GM21360 (cell line): ENCODE measurements around the gene AGXT.

Experiments used
- ATAC-seq: cut with Tn5 transposase; IDR thresholded peaks from one replicate; pipeline ENCODE4 v1.9.1; 2021; ENCODE audit warnings: mild to moderate bottlenecking, moderate library complexity; ENCODE audit not compliant: unreplicated experiment

Gene AGXT

GRCh38 chr2:240925191-240925567, 56.6 kb downstream of the AGXT start:
- ATAC-seq: no peak

- ATAC-seq: no peak
Measured at GRCh38 chr2:240925568-240926515, 57.2 kb downstream of the AGXT start.

GRCh38 chr2:240926516-240927389, 58.1 kb downstream of the AGXT start:
- ATAC-seq: no peak

GRCh38 chr2:240927390-240927781, 58.8 kb downstream of the AGXT start:
- no peak for ATAC-seq

- ATAC-seq: no peak
Measured at GRCh38 chr2:240928476-240929363, 60.1 kb downstream of the AGXT start.

- no peak for ATAC-seq
Measured at GRCh38 chr2:240929364-240930095, 60.9 kb downstream of the AGXT start.
